Measurements from ENCODE around the gene PITHD1. TPM values are rescaled to one million over a fixed set of nuclear protein-coding genes. Genes with fewer than 3 reads are reported as not detected.

Gene PITHD1
- total and polyA plus RNA-seq, 10 of the 15 experiments (the other 5 are each of a cell fraction or from before 2014, with no cell fraction given) = 23.7 to 82.2 (median 67.0) TPM

DNA sequence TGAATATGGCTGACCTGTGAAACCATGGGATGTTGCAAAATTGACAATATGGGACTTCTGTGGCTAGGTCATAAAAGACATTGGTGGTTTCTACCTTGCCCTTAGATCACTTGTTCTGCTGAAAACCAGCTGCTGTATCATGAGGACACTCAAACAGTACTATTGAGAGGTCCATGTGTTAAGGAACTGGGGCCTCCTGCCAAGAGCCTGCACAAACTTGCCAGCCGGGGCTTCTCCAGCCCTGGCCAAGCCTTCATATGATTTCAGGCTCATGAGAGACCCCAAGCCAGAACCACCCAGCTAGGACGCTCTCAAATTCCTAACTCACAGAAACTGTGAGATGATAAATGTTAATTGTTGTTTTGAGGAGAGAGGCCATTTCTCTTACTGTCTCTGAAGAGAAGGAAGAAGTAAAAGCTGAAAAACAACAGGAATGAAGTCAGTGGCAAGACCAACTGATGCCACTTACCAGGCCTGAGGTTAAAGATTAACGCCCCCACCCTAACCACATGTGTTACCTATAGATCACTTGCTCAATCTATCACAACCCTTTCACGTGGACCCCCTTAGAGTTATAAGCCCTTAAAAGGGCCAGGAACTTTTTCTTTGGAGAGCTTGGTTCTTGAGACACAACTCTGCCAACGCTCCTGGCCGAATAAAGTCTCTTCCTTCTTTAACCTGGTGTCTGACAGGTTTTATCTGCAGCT lies 3.9 kb upstream of the PITHD1 start:
- intact Hi-C loops (cut with micrococcal nuclease; ENCODE audit: unreplicated experiment) (loop anchor here (10.0 kb wide), 1 partner anchor 250 kb away; no protein-coding TSS in a partner anchor), in situ Hi-C loops (cut with MboI) (loop anchor here (5.0 kb wide), 1 partner anchor 143 kb away; no protein-coding TSS in a partner anchor)
- peaks cover 14% of the 10 kb centered on the region for H3K4me1 ChIP-seq (ENCODE audit: control insufficient read depth, insufficient read depth, low read length)
- no peak overlapping the region for H2AFZ ChIP-seq (ENCODE audit: control insufficient read depth, low read depth, low read length)
- no peak overlapping the region for H3K9ac ChIP-seq (ENCODE audit: control insufficient read depth, insufficient read depth, low read length)
- H3K4me3 ChIP-seq = no peak overlapping the region
- ChIA-PET RAD21 (ENCODE audit: unreplicated experiment) (interaction anchor here (1.0 to 3.8 kb wide), 4 partner anchors 35 to 142 kb away, joined by 3 to 27 read pairs (median 4); partner anchors contain the start of gene HMGCL), CTCF (interaction anchor here (0.7 to 9.3 kb wide), 10 partner anchors 20 to 254 kb away, joined by 3 to 87 read pairs (median 4); no protein-coding TSS in a partner anchor), SMC1A (ENCODE audit: uncharacterized antibody, unreplicated experiment) (interaction anchor here (0.6 to 3.5 kb wide), 10 partner anchors 25 to 177 kb away, joined by 3 to 19 read pairs (median 4); partner anchors contain the start of gene CNR2), POLR2A (interaction anchor here (0.6 kb wide), 1 partner anchor 378 kb away, joined by 5 read pairs; no protein-coding TSS in a partner anchor)
- H3K27ac ChIP-seq (ENCODE audit: control insufficient read depth, insufficient read depth) = no peak overlapping the region
- 82% methylated on average over 6 of the region's 6 CpGs for WGBS (ENCODE audit: insufficient coverage, insufficient replicate concordance, low lambda C conversion rate, missing lambda C conversion rate)
- no peaks in the 10 kb centered on the region for H3K9me3 ChIP-seq (replicated peaks; ENCODE audit: control insufficient read depth, insufficient read depth, low read length)
- BruUV-seq (replicated peaks) = no TSS peak
- TF ChIP-seq FOS (IDR thresholded peaks at IDR 0.05; ENCODE audit: borderline replicate concordance, extremely low read depth, insufficient read length) (no peak), RAD21 (IDR thresholded peaks at IDR 0.05; ENCODE audit: insufficient read depth, low read depth, low read length) (no peak), NFYB (IDR thresholded peaks at IDR 0.05; ENCODE audit: insufficient read depth, low read depth, low read length) (no peak), ZNF217 (IDR thresholded peaks at IDR 0.05) (no peak), FOXK2 (IDR thresholded peaks at IDR 0.05) (no peak)
- TF ChIP-seq, protein P1, sequence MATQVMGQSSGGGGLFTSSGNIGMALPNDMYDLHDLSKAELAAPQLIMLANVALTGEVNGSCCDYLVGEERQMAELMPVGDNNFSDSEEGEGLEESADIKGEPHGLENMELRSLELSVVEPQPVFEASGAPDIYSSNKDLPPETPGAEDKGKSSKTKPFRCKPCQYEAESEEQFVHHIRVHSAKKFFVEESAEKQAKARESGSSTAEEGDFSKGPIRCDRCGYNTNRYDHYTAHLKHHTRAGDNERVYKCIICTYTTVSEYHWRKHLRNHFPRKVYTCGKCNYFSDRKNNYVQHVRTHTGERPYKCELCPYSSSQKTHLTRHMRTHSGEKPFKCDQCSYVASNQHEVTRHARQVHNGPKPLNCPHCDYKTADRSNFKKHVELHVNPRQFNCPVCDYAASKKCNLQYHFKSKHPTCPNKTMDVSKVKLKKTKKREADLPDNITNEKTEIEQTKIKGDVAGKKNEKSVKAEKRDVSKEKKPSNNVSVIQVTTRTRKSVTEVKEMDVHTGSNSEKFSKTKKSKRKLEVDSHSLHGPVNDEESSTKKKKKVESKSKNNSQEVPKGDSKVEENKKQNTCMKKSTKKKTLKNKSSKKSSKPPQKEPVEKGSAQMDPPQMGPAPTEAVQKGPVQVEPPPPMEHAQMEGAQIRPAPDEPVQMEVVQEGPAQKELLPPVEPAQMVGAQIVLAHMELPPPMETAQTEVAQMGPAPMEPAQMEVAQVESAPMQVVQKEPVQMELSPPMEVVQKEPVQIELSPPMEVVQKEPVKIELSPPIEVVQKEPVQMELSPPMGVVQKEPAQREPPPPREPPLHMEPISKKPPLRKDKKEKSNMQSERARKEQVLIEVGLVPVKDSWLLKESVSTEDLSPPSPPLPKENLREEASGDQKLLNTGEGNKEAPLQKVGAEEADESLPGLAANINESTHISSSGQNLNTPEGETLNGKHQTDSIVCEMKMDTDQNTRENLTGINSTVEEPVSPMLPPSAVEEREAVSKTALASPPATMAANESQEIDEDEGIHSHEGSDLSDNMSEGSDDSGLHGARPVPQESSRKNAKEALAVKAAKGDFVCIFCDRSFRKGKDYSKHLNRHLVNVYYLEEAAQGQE (IDR thresholded peaks at IDR 0.05; ENCODE audit: low read depth, low read length) = no peak
- no peaks in the 10 kb centered on the region for H3K27me3 ChIP-seq (replicated peaks in 1 of 2; ENCODE audit: control insufficient read depth in 2 of 2, insufficient read depth in 2 of 2, low read length in 1 of 2)
- no peak for FAIRE-seq
- no peaks in the 10 kb centered on the region for H4K20me1 ChIP-seq (ENCODE audit: control insufficient read depth, insufficient read depth)
- no peak overlapping the region for H3K4me2 ChIP-seq (ENCODE audit: control insufficient read depth, insufficient read depth)
- peaks cover 0 to 3% of the 10 kb centered on the region in 2 experiments; a peak in 1 of 4 replicates for H3K36me3 ChIP-seq (ENCODE audit: control insufficient read depth in 2 of 2, insufficient read depth in 2 of 2, low read length in 1 of 2)
- ATAC-seq = no peak
- no peak for DNase-seq (ENCODE audit: low read depth, low spot score)
- H3K79me2 ChIP-seq (ENCODE audit: control insufficient read depth, insufficient read depth, low read length) = peaks cover 25% of the 10 kb centered on the region

All from GM12878 (cell line).